ENCODE data around the gene CACNB2. TPM values are rescaled to one million over a fixed set of nuclear protein-coding genes. Genes with fewer than 3 reads are reported as not detected.

Gene CACNB2
- total RNA-seq, 1 experiment from 2014 or later = 3.2 TPM

GRCh38 chr10:18423058-18423637, 282.9 kb downstream of the CACNB2 start:
- H3K27ac Mint-ChIP-seq = no peak overlapping the region
- ChIA-PET CTCF (interaction anchor here (0.6 to 1.2 kb wide), 3 partner anchors 17 to 840 kb away, joined by 3 read pairs; no protein-coding TSS in a partner anchor), POLR2A (no interaction called here)
- peaks cover 10% of the 10 kb centered on the region for H3K4me1 Mint-ChIP-seq
- H3K36me3 Mint-ChIP-seq = no peaks in the 10 kb centered on the region
- no peak overlapping the region for H3K4me3 Mint-ChIP-seq
- H3K27me3 Mint-ChIP-seq (ENCODE audit: low read depth) = no peaks in the 10 kb centered on the region
- TF ChIP-seq HMGA2 (CRISPR knock-in tag; IDR thresholded peaks at IDR 0.05) = no peak
- no peak for TF ChIP-seq STAT6 (CRISPR knock-in tag; conservative IDR thresholded peaks at IDR 0.05; ENCODE audit: low read depth)
- TF ChIP-seq JUN (CRISPR knock-in tag; IDR thresholded peaks at IDR 0.05) = no peak
- no peak for TF ChIP-seq ZNF423 (CRISPR knock-in tag; IDR thresholded peaks at IDR 0.05)
- no peak for TF ChIP-seq FOXP1 (CRISPR knock-in tag; IDR thresholded peaks at IDR 0.05; ENCODE audit: borderline replicate concordance)
- no peak for TF ChIP-seq ZNF317 (CRISPR knock-in tag; IDR thresholded peaks at IDR 0.05; ENCODE audit: borderline replicate concordance, low read depth)
- TF ChIP-seq ZNF416 (CRISPR knock-in tag; IDR thresholded peaks at IDR 0.05) = no peak
- no peak for TF ChIP-seq MYBL2 (CRISPR knock-in tag; IDR thresholded peaks at IDR 0.05)
- TF ChIP-seq E2F5 (CRISPR knock-in tag; IDR thresholded peaks at IDR 0.05) = no peak
- H3K9me3 Mint-ChIP-seq = no peaks in the 10 kb centered on the region
- DNase-seq (ENCODE audit: low spot score) (no peak), ATAC-seq (peak; percentile 85)

GRCh38 chr10:18424200-18424599, 284.0 kb downstream of the CACNB2 start:
- H3K4me3 Mint-ChIP-seq = no peak overlapping the region
- ATAC-seq = peak; percentile 63
- POLR2A ChIA-PET = no interaction called here
- CTCF ChIA-PET = interaction anchor here (0.9 to 1.2 kb wide), 3 partner anchors 10 to 62 kb away, joined by 3 read pairs; no protein-coding TSS in a partner anchor
- H3K4me1 Mint-ChIP-seq = peaks cover 8% of the 10 kb centered on the region
- no peak overlapping the region for H3K27ac Mint-ChIP-seq
- H3K27me3 Mint-ChIP-seq (ENCODE audit: low read depth) = no peaks in the 10 kb centered on the region
- H3K9me3 Mint-ChIP-seq = no peaks in the 10 kb centered on the region
- peak; percentile 26 for DNase-seq (ENCODE audit: low spot score)
- no peaks in the 10 kb centered on the region for H3K36me3 Mint-ChIP-seq
- TF ChIP-seq ATF6 (CRISPR knock-in tag; IDR thresholded peaks at IDR 0.05) (no peak), ZNF512 (CRISPR knock-in tag; IDR thresholded peaks at IDR 0.05; ENCODE audit: borderline replicate concordance) (no peak), MAX (CRISPR knock-in tag; IDR thresholded peaks at IDR 0.05) (no peak), KAT7 (CRISPR knock-in tag; IDR thresholded peaks at IDR 0.05; ENCODE audit: borderline replicate concordance) (no peak), ATF3 (CRISPR knock-in tag; conservative IDR thresholded peaks at IDR 0.05) (no peak), ATF1 (CRISPR knock-in tag; IDR thresholded peaks at IDR 0.05) (no peak), FOXP1 (CRISPR knock-in tag; IDR thresholded peaks at IDR 0.05; ENCODE audit: borderline replicate concordance) (no peak), NR3C1 (CRISPR knock-in tag; conservative IDR thresholded peaks at IDR 0.05; ENCODE audit: low read depth) (no peak), ESRRA (CRISPR knock-in tag; IDR thresholded peaks at IDR 0.05; ENCODE audit: borderline replicate concordance) (no peak), TCF7 (CRISPR knock-in tag; IDR thresholded peaks at IDR 0.05; ENCODE audit: low read depth) (no peak), NFE2L1 (CRISPR knock-in tag; IDR thresholded peaks at IDR 0.05) (no peak), ZSCAN18 (CRISPR knock-in tag; IDR thresholded peaks at IDR 0.05) (no peak), ATF2 (CRISPR knock-in tag; IDR thresholded peaks at IDR 0.05; ENCODE audit: borderline replicate concordance, low read depth) (no peak), SMAD4 (CRISPR knock-in tag; IDR thresholded peaks at IDR 0.05) (no peak), ZNF263 (CRISPR knock-in tag; IDR thresholded peaks at IDR 0.05; ENCODE audit: low read depth) (no peak), MYBL2 (CRISPR knock-in tag; IDR thresholded peaks at IDR 0.05) (no peak), ZNF671 (CRISPR knock-in tag; IDR thresholded peaks at IDR 0.05) (no peak)
